Vagina (tissue), 2 donors: ENCODE results near the gene GUCD1.

Experiments
- POLR2A ChIP-seq, 2 donors: fragments of 450-650 bp; IDR thresholded peaks; one replicate each; pipeline ENCODE4 v1.6.1; 2017; ENCODE audit warnings: antibody characterized with exemption in 2 of 2, mild to moderate bottlenecking in 2 of 2, moderate library complexity in 2 of 2
- POLR2AphosphoS5 ChIP-seq, 2 donors: sonication (generic); formaldehyde crosslinking; IDR thresholded peaks; one replicate each; pipeline ENCODE4 v1.9.0; 2017; ENCODE audit warnings: antibody characterized with exemption in 2 of 2, mild to moderate bottlenecking in 2 of 2, low read depth in 1 of 2; ENCODE audit not compliant: insufficient read depth in 1 of 2
- TF ChIP-seq, protein P1 (sequence below), 3 experiments: fragments of 450-650 bp in 2 of 3; fragments of 200-600 bp in 1 of 3; sonication (generic) in 1 of 3; IDR thresholded peaks; one replicate each; pipeline ENCODE4 v1.5.1; 2017 to 2019; ENCODE audit warnings: antibody characterized with exemption in 3 of 3, mild to moderate bottlenecking in 2 of 3, moderate library complexity in 2 of 3

DNA sequence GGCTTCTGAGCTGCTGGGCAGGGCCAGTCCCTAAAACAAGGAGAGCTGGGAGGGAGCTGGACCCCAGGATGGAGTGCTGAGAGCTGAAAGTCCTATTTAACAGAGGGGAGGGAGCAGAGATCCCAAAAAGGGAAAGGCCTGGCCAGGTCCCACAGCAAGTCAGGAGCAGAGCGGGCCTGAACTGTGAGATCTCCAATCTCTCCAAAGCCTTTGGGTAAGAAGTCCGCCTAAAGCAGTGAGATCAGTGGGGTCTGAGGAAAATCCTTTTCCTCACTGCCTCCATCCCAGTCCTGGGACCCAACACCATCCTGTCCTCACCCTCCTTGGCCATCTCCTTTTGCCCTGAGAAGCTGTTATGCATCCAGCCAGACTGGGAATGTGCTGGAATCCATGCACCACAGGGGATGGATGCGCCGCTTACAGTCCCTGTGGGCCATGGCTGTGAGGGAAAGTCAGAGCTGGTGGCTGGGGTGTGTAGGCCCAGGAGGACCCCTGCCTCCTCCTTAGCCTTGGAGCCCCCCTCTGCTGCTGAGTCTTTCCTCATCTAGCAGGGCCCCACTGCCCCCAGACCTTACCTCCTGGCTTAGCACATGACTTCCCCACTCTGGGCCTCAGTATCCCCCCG lies 29.3 kb upstream of the GUCD1 start:
- TF ChIP-seq, protein P1, sequence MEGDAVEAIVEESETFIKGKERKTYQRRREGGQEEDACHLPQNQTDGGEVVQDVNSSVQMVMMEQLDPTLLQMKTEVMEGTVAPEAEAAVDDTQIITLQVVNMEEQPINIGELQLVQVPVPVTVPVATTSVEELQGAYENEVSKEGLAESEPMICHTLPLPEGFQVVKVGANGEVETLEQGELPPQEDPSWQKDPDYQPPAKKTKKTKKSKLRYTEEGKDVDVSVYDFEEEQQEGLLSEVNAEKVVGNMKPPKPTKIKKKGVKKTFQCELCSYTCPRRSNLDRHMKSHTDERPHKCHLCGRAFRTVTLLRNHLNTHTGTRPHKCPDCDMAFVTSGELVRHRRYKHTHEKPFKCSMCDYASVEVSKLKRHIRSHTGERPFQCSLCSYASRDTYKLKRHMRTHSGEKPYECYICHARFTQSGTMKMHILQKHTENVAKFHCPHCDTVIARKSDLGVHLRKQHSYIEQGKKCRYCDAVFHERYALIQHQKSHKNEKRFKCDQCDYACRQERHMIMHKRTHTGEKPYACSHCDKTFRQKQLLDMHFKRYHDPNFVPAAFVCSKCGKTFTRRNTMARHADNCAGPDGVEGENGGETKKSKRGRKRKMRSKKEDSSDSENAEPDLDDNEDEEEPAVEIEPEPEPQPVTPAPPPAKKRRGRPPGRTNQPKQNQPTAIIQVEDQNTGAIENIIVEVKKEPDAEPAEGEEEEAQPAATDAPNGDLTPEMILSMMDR (IDR thresholded peaks at IDR 0.05) = no peak
- TF ChIP-seq POLR2A (IDR thresholded peaks at IDR 0.05) = no peak
- no peak for TF ChIP-seq POLR2AphosphoS5 (IDR thresholded peaks at IDR 0.05; ENCODE audit: insufficient read depth in 1 of 2, low read depth in 1 of 2)
